Stimulated activated CD4-positive, alpha-beta T cell treated with anti-CD3 and anti-CD28 coated beads, TNF-alpha, amount 100 ng/mL, for 4 hours (primary cell): ENCODE results near the gene NOL4L.

ENCODE experiments used
- DNase-seq, 3 experiments: peaks; one replicate each; pipeline ENCODE4 v3.0.0-alpha.2; 2020; ENCODE audit warnings: low read depth in 3 of 3

Gene NOL4L

DNA sequence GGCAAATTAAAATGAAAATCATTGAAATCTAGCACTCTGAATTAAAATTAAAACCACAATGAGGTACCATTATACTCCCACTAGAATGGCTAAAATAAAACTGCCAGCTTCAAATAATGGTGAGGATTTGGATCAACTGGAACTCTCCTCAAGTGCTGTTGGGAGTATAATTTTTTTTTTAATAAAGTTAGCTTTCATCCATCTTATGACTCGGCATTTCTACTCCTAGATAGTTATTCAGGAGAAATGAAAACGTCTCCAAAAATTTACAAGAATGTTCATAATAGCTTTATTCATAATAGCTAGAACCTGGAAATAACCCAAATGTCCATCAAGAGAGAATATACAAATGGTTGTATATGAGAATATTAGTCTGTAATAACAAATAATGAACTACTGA is 163.8 kb downstream of the NOL4L start:
- no peak for DNase-seq

DNA sequence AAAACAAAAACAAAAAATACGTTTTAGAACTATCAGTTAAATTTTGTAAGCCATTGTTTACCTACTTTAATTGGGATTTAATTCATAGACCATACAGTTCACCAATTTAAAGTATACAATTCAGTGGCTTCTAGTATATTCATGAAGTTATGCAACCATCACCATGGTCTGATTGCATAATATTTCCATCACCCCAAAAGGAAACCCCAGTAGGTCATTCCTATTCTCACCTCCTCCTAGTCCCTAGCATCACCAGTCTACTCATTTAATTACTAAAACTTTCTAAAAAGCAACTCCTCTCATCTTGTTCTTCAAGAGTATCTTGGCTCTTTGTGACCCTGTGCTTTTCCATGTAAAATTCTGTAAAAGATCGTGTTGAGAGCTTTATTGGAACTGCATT is 166.8 kb downstream of the NOL4L start:
- no peak for DNase-seq

DNA sequence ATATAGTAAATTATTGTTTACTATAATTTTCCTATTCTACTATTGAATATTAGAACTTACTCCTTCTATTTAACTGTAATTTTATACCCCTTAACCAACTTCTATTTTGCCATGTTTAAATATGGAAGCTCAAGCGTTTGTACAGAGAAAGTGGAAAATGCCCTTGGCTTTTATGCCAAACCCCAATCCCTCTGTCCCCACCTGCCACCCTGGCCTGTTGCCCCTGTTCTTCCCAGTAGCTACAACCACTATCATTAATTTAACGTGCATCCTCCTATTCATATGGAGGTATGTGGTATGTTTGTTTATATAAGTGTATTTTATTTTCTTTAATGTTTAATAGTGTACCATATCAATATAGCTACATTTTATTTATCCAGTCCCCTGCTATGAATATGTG is 168.9 kb downstream of the NOL4L start:
- DNase-seq = no peak

DNA sequence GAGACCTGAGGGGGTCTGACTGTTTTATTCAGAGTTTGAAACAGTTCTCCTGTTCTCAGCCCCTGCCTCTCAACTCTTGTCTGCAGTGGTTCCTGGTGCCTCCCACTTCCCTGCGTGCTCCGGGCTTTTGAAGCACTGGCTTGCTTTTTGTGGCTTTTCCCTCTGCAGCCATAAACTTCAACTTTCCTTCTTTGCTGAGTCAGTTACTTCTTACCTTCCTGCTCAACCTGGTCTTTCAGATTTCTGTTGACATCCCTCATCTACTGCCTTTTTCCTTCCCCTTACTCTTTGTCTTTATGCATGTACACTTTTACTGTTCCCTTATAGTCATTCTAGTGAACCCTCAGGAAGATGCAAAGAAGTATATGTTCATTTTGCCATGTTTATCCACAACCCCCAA is 169.6 kb downstream of the NOL4L start:
- DNase-seq = no peak

DNA sequence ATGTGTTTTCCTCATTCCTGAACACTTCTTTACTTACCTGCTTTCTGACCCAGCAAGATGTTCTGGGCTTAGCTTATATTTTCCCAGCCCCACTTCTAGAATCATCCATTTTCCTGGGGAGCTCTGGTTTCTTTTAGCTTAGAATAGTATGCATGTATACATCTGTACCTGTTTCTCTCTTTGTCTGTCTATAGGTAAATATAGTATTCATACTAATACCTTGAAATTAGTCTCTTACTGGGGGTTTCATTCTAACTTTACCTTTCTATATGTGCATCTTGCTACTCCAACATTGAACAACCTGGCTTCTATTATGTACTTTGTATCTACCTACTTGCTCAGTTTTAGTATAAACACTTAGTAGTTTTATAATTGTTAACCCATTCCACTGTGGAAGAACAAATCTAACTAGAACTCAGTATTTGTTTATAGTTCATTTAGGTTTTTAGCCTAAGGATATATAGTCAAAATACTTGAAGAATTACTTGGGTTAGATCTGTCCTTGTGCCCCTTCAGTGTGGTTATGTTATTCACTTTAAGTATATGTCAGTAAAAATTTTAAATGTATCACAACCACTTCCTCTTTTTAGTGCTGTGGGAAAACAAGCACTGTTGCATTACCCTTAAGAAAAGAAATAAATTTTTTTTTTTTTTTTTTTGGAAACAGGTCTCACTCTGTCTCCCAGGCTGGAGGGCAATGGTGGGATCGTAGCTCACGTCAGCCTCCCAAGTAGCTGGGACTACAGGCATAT is 173.0 kb downstream of the NOL4L start:
- DNase-seq = no peak

DNA sequence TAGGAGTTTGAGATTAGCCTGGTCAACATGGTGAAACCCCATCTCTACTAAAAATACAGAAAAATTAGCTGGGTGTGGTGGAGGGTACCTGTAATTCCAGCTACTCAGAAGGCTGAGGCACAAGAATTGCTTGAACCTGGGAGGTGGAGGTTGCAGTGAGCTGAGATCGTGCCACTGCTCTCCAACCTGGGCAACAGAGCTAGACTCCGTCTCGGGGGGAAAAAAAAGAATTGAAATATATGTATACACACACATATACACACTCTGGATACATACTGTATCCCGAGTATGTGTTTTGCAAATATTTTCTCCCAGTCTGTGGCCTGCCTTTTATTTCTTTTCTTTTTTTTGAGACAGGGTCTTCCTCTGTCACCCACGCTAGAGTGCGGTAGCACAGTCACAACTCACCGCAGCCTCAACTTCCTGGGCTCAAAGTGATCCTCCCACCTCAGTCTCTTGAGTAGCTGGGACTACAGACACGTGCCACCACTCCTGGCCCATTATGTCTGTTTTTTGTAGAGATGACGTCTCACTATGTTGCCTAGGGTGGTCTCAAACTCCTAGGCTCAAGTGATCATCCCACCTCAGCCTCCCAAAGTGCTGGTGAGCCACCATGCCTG is 177.9 kb downstream of the NOL4L start:
- DNase-seq = peak; percentile 9 to 50 (median 46)

DNA sequence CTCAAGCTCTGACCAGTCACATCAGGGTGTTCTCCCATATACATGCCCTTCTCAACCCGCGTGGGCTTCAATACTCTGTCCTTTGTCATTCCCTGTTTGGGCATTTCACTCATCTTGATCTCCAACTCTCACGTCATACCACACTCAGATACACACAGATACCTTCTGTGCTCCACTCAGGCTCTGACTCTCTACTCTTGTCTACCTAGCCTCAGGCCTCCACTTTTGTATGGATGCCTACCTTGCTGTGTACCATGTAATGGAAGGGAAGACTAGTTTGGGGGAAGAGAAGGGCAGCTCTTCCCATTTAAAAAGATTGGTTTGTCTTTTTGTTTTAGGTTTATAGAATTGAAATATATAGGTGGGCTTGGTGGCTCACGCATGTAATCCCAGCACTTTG is 178.4 kb downstream of the NOL4L start:
- no peak for DNase-seq

DNA sequence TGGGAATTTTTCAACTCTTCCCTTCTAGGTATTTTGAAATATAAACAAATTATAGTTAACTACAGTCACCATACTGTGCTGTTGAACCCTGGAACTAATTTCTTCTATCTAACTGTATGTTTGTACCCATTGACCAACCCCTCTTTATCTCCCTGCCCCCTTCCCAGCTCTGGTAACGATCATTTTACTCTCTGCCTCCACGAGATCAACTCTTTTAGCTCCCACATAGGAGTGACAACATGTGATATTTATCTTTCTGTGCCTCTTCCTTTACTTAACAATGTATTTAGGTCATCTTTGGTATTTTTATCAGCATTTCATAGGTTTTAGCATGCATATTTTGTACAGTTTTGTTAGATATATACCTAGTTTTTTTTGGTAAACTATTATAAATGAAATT is 181.1 kb downstream of the NOL4L start:
- DNase-seq = no peak

DNA sequence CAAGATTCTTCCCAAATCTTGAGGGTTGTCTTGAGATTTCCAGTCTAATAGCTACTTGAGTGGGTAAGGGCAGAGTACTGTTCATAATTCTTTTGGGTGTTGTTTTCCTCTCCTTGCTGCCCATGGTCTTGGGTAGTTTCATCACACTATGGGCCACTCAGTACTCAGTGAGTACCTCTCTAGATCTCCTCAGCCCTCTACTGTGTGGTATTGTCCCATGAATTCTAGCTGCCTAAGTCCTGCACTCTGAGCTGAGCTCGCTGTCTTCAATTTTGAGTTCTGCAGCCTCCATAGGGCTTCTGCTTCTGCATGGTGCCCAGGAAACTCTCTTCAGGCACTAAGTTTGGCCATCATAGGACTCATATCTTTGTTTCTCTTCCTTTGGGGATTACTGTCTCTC is 184.7 kb downstream of the NOL4L start:
- DNase-seq = no peak

DNA sequence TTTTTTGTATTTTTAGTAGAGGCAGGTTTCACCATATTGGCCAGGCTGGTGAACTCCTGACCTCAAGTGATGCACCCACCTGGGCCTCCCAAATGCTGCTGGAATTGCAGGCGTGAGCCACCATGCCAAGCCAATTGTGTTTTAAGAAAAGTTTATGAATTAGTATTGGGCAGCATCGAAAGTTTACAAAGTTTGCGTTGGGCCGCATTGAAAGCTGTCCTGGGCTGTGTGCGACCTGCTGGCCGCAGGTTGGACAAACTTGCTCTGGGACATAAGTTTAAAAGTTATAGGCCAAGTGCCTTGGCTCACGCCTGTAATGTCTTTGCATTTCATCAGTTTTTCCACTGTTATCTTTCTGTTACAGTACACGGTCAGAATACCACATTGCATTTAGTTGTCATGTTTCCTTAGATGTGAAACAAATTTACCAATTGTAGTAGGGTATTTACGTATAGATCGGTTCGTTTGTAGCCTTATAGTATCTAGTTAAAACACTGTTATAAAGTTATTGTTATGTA is 187.5 kb downstream of the NOL4L start:
- DNase-seq = no peak

DNA sequence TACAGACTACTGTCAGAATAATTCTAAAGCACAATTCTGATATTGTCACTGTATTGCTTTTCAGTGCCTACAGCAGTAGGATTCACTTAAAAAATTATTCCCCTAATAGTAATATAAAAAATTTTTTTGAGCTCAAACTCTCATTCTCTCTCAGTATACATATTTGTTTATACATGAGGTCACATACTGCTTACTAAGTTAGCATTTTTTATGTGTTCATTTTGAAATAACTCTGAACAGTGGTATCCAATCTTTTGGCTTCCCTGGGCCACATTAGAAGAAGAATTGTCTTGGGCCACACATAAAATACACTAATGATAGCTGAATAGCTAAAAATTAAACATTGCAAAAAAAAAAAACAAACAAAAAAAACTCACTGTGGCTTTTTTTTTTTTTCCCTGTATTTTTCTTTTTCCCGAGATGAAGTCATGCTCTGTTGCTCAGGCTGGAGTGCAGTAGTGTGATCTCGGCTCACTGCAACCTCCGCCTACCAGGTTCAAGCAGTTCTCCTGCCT is 188.4 kb downstream of the NOL4L start:
- no peak for DNase-seq

DNA sequence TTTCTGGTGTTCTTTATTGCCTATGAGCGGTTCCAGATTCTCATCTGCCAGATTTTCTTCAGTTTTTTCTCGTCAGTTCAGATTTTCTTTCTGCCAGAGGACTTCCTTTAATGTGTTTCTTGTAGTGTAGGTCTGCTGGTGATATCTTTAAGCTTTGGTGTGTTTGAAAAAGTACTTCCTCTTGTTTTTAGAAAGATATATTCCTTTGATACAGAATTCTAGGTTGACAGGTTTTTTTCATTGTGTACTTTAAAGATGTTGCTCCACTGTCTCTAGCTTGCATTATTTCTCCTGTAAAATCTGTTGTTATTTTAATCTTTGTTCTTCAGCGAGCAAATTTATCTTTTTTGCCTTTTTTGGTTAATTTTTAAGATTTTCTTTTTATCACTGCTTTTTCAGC is 190.1 kb downstream of the NOL4L start:
- no peak for DNase-seq
